Endothelial cell of umbilical vein (primary cell): Measurements from ENCODE around the gene PIKFYVE.

Source experiments
- CTCF ChIP-seq, 2 donors: IDR thresholded peaks; 1 replicate in 1 of 2; 2 replicates in 1 of 2; pipeline ENCODE4 v1.5.1; 2011; ENCODE audit warnings: low read length in 2 of 2, mild to moderate bottlenecking in 2 of 2, moderate library complexity in 2 of 2, control low read depth in 1 of 2, inconsistent platforms in 1 of 2, low read depth in 1 of 2; ENCODE audit not compliant: insufficient read depth in 1 of 2; ENCODE audit errors: extremely low read depth in 1 of 2
- MYC ChIP-seq: IDR thresholded peaks from one replicate; pipeline ENCODE4 v1.6.1; 2011; ENCODE audit warnings: mild to moderate bottlenecking, low read depth, low read length
- POLR2AphosphoS5 ChIP-seq: IDR thresholded peaks from 2 replicates; pipeline ENCODE4 v1.6.1; 2012; ENCODE audit warnings: low read depth, mild to moderate bottlenecking, control low read depth, low read length, moderate library complexity; ENCODE audit not compliant: insufficient read depth

GRCh38 chr2:208234786-208235185, 31.3 kb upstream of the PIKFYVE start:
- TF ChIP-seq MYC, result no peak
- no peak for TF ChIP-seq CTCF (IDR thresholded peaks at IDR 0.05; ENCODE audit: extremely low read depth in 1 of 2, insufficient read depth in 1 of 2, low read depth in 1 of 2, low read length in 2 of 2)
- no peak for TF ChIP-seq POLR2AphosphoS5
